ENCODE measurements around the gene FIBP. TPM values are rescaled to one million over a fixed set of nuclear protein-coding genes. Genes with fewer than 3 reads are reported as not detected.

The FIBP gene
- total and polyA plus RNA-seq, 2 of the 8 experiments (the other 6 are each of a cell fraction or from before 2014, with no cell fraction given), result 74.3 to 173 TPM

GRCh38 chr11:65859812-65860277, 28.4 kb downstream of the FIBP start (continued):
- TF ChIP-seq CHD7 (IDR thresholded peaks at IDR 0.05; ENCODE audit: insufficient replicate concordance, low read length), result no peak
- no peak for TF ChIP-seq SP1 (IDR thresholded peaks at IDR 0.05; ENCODE audit: low read depth, low read length)
- no peak for TF ChIP-seq TAF1 (IDR thresholded peaks at IDR 0.05; ENCODE audit: low read depth, low read length)
